Right lobe of liver (tissue), 4 donors: ENCODE data around the gene LENG8.

Experiments used
- POLR2A ChIP-seq: fragments of 450-650 bp; IDR thresholded peaks from one replicate; pipeline ENCODE4 v1.6.1; 2017; ENCODE audit warnings: antibody characterized with exemption, mild to moderate bottlenecking
- TF ChIP-seq, protein P1 (sequence below), 4 donors: fragments of 200-600 bp in 3 of 4; fragments of 450-650 bp in 1 of 4; IDR thresholded peaks; one replicate each; pipeline versions ENCODE4 v1.5.1 to v1.8.0; 2016 to 2022; ENCODE audit warnings: antibody characterized with exemption in 4 of 4, mild to moderate bottlenecking in 2 of 4
- donor health status: DM: no; HTN: no; CAD: no.
- donor health status: DM: no; HTN: no; CAD: no.
- donor health status: DM: no; HTN: yes; CAD: no.

DNA sequence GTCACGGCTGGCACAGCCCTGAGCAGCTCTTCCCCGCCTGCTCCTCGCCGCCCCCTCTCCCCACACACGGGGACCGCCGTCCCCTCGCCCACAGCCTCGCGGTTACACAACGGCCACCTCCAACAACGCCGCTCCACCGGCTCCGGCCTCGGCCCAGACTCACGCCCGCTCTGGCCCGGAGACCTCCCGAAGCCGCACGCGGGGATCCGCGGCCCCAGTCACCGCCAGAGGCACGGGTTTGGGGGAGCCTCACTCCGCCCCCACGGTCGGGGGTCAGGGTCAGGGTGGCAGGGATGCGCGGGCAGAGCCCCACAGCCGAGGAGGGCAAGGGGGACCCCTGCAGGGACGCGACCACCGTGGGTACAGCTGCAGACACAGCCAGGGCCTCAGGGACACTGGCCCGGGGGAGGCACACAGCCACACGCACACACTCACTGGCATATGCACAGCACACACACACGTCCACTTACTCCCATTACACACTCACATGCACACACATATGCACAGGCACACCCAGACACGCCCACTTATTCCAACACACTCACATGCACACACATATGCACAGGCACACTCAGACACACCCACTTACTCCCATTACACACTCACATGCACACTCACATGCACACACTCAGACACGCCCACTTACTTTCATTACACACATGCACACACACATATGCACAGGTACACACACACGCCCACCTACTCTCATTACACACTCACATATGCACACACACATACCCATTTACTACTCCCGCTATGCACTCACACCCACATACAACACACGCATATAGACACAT is 32.1 kb upstream of the LENG8 start:
- TF ChIP-seq, protein P1, sequence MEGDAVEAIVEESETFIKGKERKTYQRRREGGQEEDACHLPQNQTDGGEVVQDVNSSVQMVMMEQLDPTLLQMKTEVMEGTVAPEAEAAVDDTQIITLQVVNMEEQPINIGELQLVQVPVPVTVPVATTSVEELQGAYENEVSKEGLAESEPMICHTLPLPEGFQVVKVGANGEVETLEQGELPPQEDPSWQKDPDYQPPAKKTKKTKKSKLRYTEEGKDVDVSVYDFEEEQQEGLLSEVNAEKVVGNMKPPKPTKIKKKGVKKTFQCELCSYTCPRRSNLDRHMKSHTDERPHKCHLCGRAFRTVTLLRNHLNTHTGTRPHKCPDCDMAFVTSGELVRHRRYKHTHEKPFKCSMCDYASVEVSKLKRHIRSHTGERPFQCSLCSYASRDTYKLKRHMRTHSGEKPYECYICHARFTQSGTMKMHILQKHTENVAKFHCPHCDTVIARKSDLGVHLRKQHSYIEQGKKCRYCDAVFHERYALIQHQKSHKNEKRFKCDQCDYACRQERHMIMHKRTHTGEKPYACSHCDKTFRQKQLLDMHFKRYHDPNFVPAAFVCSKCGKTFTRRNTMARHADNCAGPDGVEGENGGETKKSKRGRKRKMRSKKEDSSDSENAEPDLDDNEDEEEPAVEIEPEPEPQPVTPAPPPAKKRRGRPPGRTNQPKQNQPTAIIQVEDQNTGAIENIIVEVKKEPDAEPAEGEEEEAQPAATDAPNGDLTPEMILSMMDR (IDR thresholded peaks at IDR 0.05): no peak
- TF ChIP-seq POLR2A: no peak
